ENCODE data around the gene PWWP2A.

The PWWP2A gene

GRCh38 chr5:160116991-160117390 is 2.3 kb downstream of the PWWP2A start:
- Histone ChIP-seq H3K27me3 (ENCODE audit: insufficient read depth, poor library complexity, severe bottlenecking) (no peaks in the 10 kb centered on the region), H3K27ac (replicated peaks) (no peak overlapping the region), H3K4me3 (replicated peaks; ENCODE audit: insufficient read depth, low read length) (no peak overlapping the region)
- DNase-seq (ENCODE audit: low read depth in 1 of 2, low spot score in 1 of 2) = no peak
- TF ChIP-seq, protein P1, sequence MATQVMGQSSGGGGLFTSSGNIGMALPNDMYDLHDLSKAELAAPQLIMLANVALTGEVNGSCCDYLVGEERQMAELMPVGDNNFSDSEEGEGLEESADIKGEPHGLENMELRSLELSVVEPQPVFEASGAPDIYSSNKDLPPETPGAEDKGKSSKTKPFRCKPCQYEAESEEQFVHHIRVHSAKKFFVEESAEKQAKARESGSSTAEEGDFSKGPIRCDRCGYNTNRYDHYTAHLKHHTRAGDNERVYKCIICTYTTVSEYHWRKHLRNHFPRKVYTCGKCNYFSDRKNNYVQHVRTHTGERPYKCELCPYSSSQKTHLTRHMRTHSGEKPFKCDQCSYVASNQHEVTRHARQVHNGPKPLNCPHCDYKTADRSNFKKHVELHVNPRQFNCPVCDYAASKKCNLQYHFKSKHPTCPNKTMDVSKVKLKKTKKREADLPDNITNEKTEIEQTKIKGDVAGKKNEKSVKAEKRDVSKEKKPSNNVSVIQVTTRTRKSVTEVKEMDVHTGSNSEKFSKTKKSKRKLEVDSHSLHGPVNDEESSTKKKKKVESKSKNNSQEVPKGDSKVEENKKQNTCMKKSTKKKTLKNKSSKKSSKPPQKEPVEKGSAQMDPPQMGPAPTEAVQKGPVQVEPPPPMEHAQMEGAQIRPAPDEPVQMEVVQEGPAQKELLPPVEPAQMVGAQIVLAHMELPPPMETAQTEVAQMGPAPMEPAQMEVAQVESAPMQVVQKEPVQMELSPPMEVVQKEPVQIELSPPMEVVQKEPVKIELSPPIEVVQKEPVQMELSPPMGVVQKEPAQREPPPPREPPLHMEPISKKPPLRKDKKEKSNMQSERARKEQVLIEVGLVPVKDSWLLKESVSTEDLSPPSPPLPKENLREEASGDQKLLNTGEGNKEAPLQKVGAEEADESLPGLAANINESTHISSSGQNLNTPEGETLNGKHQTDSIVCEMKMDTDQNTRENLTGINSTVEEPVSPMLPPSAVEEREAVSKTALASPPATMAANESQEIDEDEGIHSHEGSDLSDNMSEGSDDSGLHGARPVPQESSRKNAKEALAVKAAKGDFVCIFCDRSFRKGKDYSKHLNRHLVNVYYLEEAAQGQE (IDR thresholded peaks at IDR 0.05; ENCODE audit: insufficient replicate concordance, low read depth) = no peak
- TF ChIP-seq SPI1 (IDR thresholded peaks at IDR 0.05; ENCODE audit: borderline replicate concordance, low read depth) (no peak), POLR2AphosphoS5 (IDR thresholded peaks at IDR 0.05; ENCODE audit: low read depth) (no peak), GABPA (IDR thresholded peaks at IDR 0.05; ENCODE audit: low read depth) (no peak)
- TF ChIP-seq, protein P2, sequence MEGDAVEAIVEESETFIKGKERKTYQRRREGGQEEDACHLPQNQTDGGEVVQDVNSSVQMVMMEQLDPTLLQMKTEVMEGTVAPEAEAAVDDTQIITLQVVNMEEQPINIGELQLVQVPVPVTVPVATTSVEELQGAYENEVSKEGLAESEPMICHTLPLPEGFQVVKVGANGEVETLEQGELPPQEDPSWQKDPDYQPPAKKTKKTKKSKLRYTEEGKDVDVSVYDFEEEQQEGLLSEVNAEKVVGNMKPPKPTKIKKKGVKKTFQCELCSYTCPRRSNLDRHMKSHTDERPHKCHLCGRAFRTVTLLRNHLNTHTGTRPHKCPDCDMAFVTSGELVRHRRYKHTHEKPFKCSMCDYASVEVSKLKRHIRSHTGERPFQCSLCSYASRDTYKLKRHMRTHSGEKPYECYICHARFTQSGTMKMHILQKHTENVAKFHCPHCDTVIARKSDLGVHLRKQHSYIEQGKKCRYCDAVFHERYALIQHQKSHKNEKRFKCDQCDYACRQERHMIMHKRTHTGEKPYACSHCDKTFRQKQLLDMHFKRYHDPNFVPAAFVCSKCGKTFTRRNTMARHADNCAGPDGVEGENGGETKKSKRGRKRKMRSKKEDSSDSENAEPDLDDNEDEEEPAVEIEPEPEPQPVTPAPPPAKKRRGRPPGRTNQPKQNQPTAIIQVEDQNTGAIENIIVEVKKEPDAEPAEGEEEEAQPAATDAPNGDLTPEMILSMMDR (IDR thresholded peaks at IDR 0.05; ENCODE audit: insufficient read depth, low read length) = no peak

- Histone ChIP-seq H3K27me3 (ENCODE audit: insufficient read depth, poor library complexity, severe bottlenecking) (no peaks in the 10 kb centered on the region), H3K27ac (replicated peaks) (no peak overlapping the region), H3K4me3 (replicated peaks; ENCODE audit: insufficient read depth, low read length) (no peak overlapping the region)
- DNase-seq (ENCODE audit: low read depth in 1 of 2, low spot score in 1 of 2) = no peak
- TF ChIP-seq SPI1 (IDR thresholded peaks at IDR 0.05; ENCODE audit: borderline replicate concordance, low read depth) (no peak), GABPA (IDR thresholded peaks at IDR 0.05; ENCODE audit: low read depth) (no peak), POLR2AphosphoS5 (IDR thresholded peaks at IDR 0.05; ENCODE audit: low read depth) (no peak)
- TF ChIP-seq, protein P1 (IDR thresholded peaks at IDR 0.05; ENCODE audit: insufficient replicate concordance, low read depth) = no peak
- TF ChIP-seq, protein P2 (IDR thresholded peaks at IDR 0.05; ENCODE audit: insufficient read depth, low read length) = no peak
Measured at GRCh38 chr5:160108124-160108523, 11.1 kb downstream of the PWWP2A start.

- TF ChIP-seq SPI1 (IDR thresholded peaks at IDR 0.05; ENCODE audit: borderline replicate concordance, low read depth) = peak; percentile 49; the same call in 1 of the 2 replicates
- no peak for TF ChIP-seq GABPA (IDR thresholded peaks at IDR 0.05; ENCODE audit: low read depth)
- H3K27me3 ChIP-seq (ENCODE audit: insufficient read depth, poor library complexity, severe bottlenecking) = no peaks in the 10 kb centered on the region
- H3K4me3 ChIP-seq (replicated peaks; ENCODE audit: insufficient read depth, low read length) = no peak overlapping the region
- peak overlapping the region; percentile 15 for H3K27ac ChIP-seq (replicated peaks)
- peak; percentile 49 to 71 for DNase-seq (ENCODE audit: low read depth in 1 of 2, low spot score in 1 of 2)
Measured at GRCh38 chr5:160105686-160106360, 13.4 kb downstream of the PWWP2A start.

- no peaks in the 10 kb centered on the region for H3K27me3 ChIP-seq (ENCODE audit: insufficient read depth, poor library complexity, severe bottlenecking)
- H3K27ac ChIP-seq (replicated peaks) = peak overlapping the region; percentile 49
- TF ChIP-seq GABPA (IDR thresholded peaks at IDR 0.05; ENCODE audit: low read depth) (no peak), POLR2AphosphoS5 (IDR thresholded peaks at IDR 0.05; ENCODE audit: low read depth) (no peak), SPI1 (IDR thresholded peaks at IDR 0.05; ENCODE audit: borderline replicate concordance, low read depth) (no peak)
- TF ChIP-seq, protein P2 (IDR thresholded peaks at IDR 0.05; ENCODE audit: insufficient read depth, low read length) = no peak
- TF ChIP-seq, protein P1 (IDR thresholded peaks at IDR 0.05; ENCODE audit: insufficient replicate concordance, low read depth) = no peak
- H3K4me3 ChIP-seq (replicated peaks; ENCODE audit: insufficient read depth, low read length) = no peak overlapping the region
- peak in 1 of 2 experiments; percentile 7 for DNase-seq (ENCODE audit: low read depth in 1 of 2, low spot score in 1 of 2)
Measured at GRCh38 chr5:160097991-160098390, 21.3 kb downstream of the PWWP2A start.
